ENCODE data around the gene TRIP13.
"Not testable (repeated sequence)": the region's sequence is repeated elsewhere in the genome, so short reads cannot be mapped to it uniquely, and the experiment has no call there.

The TRIP13 gene

DNA sequence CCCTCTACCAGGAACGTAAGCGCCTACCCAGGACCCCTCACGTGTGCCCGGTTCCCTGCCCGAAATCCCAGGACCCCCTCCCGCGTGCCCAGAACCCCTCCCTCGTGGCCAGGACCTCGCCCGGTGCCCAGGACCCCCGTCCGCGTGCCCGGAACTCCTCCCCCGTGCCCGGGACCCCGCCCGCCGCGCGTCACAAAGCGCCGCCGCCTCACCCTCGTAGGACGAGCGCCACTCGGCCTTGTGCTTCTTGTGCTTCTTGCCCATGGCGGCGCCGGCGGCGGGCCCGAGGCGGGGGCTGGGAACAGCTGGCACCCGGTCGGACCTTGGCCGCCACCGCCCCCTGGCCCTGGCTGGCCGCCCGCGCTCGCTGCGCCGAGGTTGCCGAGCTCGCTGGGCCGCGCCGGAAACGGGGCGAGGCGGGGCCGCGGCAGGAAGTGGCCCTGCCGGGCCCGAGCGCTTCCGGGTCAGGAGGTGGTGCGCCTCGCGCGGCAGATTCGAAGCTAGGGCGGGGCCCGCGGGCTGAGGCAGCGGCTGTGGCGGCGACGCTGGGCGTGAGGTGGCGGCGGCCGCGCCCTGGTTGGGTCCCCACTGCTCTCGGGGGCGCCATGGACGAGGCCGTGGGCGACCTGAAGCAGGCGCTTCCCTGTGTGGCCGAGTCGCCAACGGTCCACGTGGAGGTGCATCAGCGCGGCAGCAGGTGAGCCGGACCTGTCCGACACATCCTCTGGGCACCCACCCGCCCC is at the start of gene TRIP13, which contains the start of gene BRD9:
Gene TRIP13, plus strand, starts transcription at position 491 of the 743 bp plus-strand sequence. Its CDS starts 115 bp downstream, at position 606.
Gene BRD9, minus strand, starts transcription at position 408 of the 743 bp plus-strand sequence. Its CDS starts 144 bp downstream, at position 264.
- TF ChIP-seq CTCF (IDR thresholded peaks at IDR 0.05; ENCODE audit: low read depth, low read length) = no peak
- H3K4me3 ChIP-seq (ENCODE audit: low read depth, low read length) = peak within 1 kb of the TSS; percentile 79

GRCh38 chr5:843371-843770 is 49.3 kb upstream of the TRIP13 start:
- not testable (repeated sequence) for H3K4me3 ChIP-seq (ENCODE audit: low read depth, low read length)

DNA sequence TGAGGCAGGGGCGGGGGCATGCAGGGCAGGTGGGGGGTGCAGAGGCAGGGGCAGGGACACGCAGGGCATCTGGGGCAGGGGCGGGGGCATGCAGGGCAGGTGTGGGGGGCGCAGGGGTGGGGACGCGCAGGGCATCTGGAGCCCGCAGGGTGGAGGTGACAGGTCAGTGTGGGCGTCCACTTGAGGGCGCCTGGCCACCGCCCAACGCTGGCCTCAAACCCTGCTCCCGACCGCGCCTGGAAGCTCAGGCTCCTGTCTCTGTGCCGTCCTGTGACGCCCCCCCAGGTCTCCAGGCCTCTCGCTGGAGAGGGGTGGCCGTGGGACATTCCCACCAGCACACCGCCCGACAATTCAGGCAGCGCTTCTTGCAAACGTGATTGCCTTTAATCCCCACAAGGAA is 48.8 kb upstream of the TRIP13 start:
- H3K4me3 ChIP-seq (ENCODE audit: low read depth, low read length) = not testable (repeated sequence)

GRCh38 chr5:844426-844825 is 48.3 kb upstream of the TRIP13 start:
- H3K4me3 ChIP-seq (ENCODE audit: low read depth, low read length) = not testable (repeated sequence)

DNA sequence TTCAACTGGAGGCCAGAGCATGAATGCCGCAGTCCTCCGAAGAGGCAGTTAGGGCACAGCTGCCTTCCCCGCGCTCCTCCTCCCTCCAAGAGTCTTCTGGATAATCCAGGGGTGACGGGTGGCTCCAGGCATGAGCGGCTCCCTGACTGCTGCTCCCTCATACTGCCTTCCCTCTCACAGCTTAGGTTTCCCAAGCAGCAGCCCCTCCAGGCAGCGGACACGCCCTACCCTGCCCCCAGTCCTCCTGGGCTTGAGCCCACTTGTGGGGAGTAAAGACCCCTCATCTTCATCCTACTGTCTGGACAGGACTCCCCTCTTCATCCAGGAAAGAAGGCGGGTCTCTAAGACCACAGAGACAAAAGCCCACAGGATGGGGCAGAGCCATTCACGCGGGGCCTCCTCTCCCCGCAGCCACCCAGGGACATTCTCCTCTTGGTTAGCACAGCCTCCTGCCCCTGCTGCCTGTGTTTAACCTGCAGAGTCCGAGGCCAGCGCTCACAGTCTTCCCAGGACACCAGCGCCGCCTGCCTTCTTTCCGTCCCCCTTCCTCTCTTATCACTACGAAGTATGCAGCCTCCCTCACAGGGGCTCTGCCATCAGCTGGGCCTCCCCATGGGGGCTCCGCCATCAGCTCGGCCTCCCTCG is 47.5 kb upstream of the TRIP13 start:
- H3K4me3 ChIP-seq (ENCODE audit: low read depth, low read length) = not testable (repeated sequence)

DNA sequence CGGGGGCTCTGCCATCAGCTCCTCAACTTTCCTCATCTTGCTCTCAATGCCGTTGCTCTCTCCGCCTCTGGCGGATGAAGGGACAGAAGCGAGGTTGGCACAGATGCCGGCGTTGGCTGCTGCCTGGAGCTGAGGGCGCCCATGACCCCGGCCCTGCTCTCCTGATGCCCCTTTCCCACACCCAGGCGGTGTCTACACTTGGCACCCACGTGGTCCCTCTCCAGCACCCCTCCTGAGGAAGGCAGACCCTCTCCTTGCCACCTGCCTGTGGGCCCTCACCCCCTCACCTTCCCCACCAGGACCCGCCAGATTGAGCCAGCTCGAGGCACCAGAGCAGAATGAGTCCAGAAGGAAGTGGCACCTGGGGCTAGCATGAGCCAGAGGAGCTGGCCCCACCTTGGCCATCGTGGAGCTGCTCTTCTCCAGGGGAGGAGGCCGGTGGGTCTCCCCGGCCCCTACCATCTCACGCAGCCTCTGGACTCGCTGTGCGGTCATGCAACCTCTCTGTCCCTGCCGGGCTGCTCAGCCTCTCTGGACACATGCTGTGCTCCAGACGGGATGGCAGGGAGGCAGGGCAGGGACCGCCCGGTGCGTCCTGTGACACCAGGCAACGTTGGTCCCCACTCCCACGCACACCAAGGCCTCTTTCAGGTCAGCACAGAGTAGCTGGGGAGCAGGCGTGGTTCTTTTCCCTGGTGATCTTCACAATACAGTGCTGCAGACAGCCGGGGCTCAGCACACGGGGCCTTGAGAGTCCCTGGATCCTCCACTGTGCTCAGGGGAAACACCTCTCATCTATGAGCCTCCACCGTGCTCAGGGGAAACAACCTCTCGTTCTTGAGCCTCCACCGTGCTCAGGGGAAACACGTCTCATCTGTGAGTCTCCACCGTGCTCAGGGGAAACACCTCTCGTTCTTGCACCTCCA is 46.7 kb upstream of the TRIP13 start:
- not testable (repeated sequence) for H3K4me3 ChIP-seq (ENCODE audit: low read depth, low read length)

DNA sequence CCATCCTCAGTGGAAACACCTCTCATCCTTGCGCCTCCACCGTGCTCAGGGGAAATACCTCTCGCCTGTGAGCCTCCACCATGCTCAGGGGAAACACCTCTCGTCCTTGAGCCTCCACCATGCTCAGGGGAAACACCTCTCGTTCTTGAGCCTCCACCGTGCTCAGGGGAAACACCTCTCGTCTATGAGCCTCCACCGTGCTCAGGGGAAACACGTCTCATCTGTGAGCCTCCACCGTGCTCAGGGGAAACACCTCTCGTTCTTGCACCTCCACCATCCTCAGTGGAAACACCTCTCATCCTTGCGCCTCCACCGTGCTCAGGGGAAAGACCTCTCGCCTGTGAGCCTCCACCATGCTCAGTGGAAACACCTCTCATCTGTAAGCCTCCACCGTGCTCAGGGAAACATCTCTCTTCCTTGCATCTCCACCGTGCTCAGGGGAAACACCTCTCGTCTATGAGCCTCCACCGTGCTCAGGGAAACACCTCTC is 46.0 kb upstream of the TRIP13 start:
- not testable (repeated sequence) for H3K4me3 ChIP-seq (ENCODE audit: low read depth, low read length)

GRCh38 chr5:847212-847611 is 45.5 kb upstream of the TRIP13 start:
- H3K4me3 ChIP-seq (ENCODE audit: low read depth, low read length) = not testable (repeated sequence)

DNA sequence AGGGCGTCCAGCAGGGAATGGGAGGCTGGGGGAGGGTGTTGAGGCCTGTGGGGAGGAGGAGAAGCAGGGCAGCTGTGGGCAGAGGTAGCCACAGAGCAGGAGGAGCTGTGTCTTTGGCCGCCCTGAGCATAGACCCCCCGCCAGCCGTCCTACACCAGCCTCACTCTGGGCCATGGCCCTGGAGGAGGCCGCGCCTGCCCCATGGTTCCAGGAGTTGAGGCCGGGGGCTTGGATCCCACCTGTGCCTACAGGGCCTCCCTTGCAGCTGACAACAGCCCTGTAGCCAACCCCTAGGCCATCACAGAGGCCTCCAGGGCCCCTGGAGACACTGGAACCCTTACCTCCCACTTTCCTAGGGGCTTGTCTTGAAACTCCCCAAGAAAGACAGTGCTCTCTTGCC is 44.9 kb upstream of the TRIP13 start:
- H3K4me3 ChIP-seq (ENCODE audit: low read depth, low read length) = not testable (repeated sequence)

DNA sequence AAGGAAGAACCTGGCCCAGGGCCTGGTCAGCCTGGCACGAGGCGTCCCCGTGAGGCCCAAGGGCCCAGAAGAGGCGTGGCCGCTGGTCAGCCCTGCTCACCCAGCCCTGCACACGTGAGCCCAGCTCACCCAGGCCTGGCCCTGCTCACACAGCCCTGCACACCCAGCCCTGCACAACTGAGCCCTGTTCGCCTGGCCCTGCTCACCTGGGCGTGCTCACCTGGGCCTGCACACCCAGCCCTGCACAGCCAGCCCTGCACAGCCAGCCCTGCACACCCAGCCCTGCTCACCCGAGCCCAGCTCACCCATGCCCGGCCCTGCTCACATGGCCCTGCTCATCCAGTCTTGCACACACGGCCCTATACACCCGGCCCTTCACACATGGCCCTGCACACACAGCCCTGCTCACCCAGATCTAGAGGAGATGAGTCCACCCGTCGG is 44.0 kb upstream of the TRIP13 start:
- TF ChIP-seq CTCF (IDR thresholded peaks at IDR 0.05; ENCODE audit: low read depth, low read length) = no peak
- H3K4me3 ChIP-seq (ENCODE audit: low read depth, low read length) = no peak overlapping the region

GRCh38 chr5:849651-850301 is 42.9 kb upstream of the TRIP13 start:
- no peak for TF ChIP-seq CTCF (IDR thresholded peaks at IDR 0.05; ENCODE audit: low read depth, low read length)
- no peak overlapping the region for H3K4me3 ChIP-seq (ENCODE audit: low read depth, low read length)

All from WI38 (cell line).